ENCODE data around the gene CDHR2.

GRCh38 chr5:176541338-176542134, 7.6 kb upstream of the CDHR2 start:
- no peak for TF ChIP-seq EZH2phosphoT487 (IDR thresholded peaks at IDR 0.05; ENCODE audit: insufficient read depth, low read depth)
- TF ChIP-seq EZH2 (IDR thresholded peaks at IDR 0.05; ENCODE audit: insufficient read depth, poor library complexity, severe bottlenecking), result no peak
